Amniotic stem cell (primary cell): ENCODE measurements around the gene ZBTB47.

Experiments used
- DNase-seq: peaks from one replicate; lab custom pipeline; 2025; lab: John Stamatoyannopoulos, UW

ZBTB47 gene

GRCh38 chr3:42653560-42654330, at the start of gene ZBTB47:
Gene ZBTB47 (plus strand): TSS chr3:42653697. CDS start chr3:42658356, 4,659 bp downstream.
- no peak for DNase-seq

- DNase-seq: no peak
These were observed 47.8 kb upstream of the ZBTB47 start for GRCh38 chr3:42605546-42606173.

DNA sequence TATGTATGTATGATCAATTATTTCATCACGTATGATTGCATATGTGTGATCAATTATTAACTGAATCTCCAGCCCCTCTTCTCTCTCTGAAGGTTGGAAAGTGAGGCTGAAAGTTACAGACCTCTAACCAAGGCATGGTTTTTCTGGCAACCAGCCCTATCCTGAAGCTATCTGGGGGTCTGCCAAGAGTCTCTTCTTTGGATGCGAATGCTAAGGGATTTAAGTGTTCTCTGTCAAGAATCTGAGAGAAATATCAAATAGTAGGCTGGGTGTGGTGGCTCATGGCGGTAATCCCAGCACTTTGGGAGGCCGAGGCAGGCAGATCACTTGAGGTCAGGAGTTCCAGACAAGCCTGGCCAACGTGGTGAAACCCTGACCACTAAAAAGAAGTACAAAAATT, 44.9 kb upstream of the ZBTB47 start:
- DNase-seq: no peak

GRCh38 chr3:42610976-42611375, 42.5 kb upstream of the ZBTB47 start:
- DNase-seq: no peak

GRCh38 chr3:42612217-42612616, 41.3 kb upstream of the ZBTB47 start:
- no peak for DNase-seq

GRCh38 chr3:42612928-42613327, 40.6 kb upstream of the ZBTB47 start:
- no peak for DNase-seq

DNA sequence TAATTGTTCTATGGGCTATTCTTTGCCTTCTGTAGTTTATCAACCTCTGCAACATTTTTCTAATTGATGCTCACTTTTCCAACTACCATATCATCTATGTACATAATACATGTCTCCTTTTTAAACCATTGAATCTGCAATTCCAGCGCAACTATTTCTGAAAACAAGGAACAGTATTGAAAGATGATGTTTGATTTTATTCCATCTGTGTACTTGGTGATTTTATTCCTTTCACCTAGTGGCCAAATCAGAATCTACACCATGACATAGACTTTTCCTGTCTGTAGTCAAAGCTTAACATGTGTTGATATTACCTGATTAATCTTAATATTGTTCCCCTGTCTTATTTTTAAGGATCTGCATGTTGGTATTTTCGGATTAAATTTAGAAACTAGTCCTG, 40.0 kb upstream of the ZBTB47 start:
- no peak for DNase-seq

DNA sequence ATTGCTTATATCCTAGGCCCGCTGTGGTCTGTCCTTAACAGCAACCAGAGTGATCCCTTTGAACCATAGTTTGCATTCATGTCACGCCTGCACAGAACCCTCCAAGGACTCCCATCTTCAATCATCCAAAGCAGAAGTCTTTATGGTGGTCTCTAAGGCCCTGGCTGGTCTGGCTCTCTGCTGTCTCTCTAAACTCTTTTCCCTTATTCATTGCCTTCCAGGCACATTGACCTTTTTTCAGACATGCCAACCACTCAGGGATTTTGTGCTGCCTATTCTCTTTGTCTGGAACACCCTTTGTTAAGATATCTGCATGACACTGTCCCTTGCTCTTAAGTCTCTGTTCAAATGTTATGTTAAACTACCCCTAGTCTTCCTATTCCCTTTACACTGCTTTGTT, 21.9 kb upstream of the ZBTB47 start:
- DNase-seq: no peak

GRCh38 chr3:42632146-42632545, 21.4 kb upstream of the ZBTB47 start:
- DNase-seq: no peak

DNA sequence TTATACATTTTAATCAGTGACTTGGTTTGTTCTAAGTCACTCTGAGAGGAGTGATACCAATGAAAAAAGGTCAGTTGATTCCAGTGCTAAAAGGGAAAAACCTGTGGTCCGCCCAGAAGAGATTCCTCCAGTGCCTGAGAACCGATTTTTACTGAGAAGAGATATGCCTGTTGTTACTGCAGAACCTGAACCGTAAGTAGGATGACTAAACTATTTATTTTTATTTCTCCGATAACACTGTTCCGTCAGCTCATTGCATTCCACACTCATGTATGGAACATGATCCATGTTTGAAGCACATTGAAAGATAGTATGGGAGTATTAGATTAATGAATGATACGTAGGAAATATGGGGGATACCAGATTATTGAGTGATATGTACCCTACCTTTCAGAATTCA, 20.0 kb upstream of the ZBTB47 start:
- DNase-seq: no peak

GRCh38 chr3:42635111-42635510, 18.4 kb upstream of the ZBTB47 start:
- no peak for DNase-seq

GRCh38 chr3:42637001-42637400, 16.5 kb upstream of the ZBTB47 start:
- DNase-seq: no peak

- DNase-seq: no peak
These were observed 15.1 kb upstream of the ZBTB47 start for GRCh38 chr3:42638339-42638842.

- DNase-seq: no peak
These were observed 14.3 kb upstream of the ZBTB47 start for GRCh38 chr3:42639192-42639591.

DNA sequence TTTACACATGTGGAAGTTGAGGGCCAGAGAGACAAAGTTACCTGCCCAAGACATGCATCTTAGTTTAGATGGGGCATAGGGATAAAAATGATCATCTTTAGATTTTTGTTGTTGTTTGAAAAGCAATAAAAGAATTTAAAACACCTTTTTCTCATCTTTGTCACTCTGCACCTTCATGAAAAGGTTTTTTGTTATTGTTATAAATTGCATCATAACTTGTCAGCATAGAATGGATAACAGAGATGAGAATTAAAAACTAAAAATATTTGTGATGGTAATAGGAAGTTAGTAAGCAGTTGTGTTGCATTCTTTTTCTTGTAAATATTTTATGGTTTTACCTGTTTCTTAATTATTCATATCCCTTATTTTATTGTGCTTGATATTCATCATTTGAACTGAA, 13.4 kb upstream of the ZBTB47 start:
- no peak for DNase-seq

DNA sequence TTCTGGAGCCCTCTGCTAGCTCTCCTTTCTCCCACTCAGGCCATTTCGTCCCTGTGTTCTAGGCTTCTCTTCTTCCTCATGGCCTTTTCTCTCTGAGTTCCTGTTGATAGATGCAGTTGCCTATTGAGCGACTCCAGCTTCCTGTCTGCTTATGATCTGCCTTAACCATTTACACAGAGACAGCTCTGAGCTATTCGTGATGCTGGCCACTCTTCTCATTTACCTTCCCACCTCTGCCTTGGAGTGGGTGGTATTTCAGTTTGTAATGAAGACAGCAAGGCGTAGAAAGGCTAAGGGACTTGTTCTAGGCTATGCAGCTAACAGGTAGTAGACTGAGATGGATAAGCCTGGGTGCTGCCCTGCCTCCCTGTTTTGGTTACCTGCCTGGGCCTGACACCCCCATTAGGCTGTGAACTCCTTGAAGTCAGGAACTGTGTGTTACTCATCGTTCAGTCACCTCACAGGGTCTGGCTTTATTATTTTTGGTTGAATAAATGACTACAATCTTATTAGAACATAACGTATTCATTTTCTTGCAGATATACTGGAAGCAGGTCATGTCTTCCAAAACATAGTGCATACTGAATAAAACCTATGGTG, 12.6 kb upstream of the ZBTB47 start:
- DNase-seq: no peak

- DNase-seq: no peak
These were observed 5.6 kb upstream of the ZBTB47 start for GRCh38 chr3:42647821-42648459.

GRCh38 chr3:42649006-42649405, 4.5 kb upstream of the ZBTB47 start:
- DNase-seq: no peak

DNA sequence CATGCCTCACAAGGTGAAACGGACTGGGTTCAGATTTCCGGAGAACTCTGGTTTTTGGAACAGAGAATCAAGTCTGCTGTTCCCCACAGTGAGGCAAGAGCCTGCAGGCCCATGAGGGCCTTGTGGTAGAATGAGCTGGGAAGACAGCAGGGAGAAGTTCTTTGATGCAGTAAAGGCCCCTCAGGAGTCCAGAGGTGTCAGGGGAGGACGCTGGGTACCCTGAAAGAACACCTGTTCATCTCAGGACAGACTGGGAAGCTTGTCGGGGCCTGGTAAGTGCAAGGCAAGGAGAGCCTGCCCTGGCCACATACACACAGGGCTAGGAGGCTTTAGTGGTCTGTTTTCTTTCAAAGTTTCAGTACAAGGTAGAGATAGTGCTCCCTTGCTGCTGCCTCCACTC, 3.7 kb upstream of the ZBTB47 start:
- DNase-seq: no peak

DNA sequence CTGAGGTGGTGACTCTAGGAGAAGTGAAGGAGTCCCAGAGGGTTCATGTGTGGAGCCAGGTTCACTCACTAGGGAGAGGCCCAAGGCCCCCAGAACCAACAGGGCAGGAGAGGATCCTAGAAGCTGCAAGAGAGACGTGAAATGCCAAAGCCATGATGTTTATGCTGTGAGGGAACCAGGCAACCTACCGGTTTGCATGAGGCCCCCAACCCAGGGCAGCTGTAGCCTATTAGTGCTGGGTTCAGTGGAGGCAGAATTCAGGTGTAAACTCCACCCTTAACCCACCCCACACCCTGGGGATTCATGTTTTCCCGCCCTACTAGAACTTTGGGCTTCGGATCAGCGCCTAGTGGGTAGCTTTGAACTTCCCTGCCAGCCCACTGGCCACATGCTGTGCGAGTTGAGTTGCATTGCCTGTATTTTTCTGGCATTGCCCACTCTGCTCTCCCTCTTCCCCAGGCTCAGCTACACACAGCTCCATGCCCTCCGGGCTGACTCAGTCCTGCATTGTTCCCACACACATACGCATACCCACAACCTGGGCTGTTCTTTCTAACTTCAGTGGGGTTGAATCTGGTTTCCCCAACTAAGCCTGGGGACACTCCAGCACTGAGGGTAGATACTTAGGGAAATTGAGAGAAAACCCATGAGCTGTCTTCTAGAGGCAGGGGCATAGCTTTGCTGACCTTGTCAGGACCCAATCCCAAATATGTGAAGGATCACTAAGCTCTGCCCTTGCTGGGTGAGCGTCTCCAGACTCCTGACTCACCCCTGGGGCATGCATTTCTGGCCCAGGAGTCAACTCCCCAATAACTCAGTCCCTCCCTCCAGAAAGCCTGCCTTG, 2.0 kb upstream of the ZBTB47 start:
- DNase-seq: peak; percentile 33

DNA sequence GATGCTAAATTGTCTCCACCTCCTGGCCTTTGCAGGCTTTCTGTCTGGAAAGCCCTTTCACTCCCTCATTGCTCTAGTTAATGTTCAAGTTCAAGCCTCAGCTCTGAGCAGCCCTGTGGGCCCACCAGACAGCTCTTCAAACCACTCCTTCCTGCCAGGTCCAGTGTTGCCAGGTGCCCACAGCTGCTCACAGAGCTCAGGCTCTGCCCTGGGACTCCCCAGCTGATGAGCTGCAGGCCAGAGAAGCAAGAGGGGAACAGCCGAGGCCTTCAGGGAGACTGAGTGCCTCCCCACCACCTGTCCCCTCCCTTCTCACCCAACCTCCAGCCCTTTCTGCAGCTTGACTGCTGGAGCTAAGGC, 1.3 kb upstream of the ZBTB47 start:
- no peak for DNase-seq
